ENCODE data around the gene KLHL18. TPM values are rescaled to one million over a fixed set of nuclear protein-coding genes. Genes with fewer than 3 reads are reported as not detected.
"Not testable (repeated sequence)": the region's sequence is repeated elsewhere in the genome, so short reads cannot be mapped to it uniquely, and the experiment has no call there.

The KLHL18 gene
- polyA plus RNA-seq (ENCODE audit: insufficient read length in 4 of 4), result 10 to 100 TPM; 12.7 to 16.5 (median 14.8) TPM

- DNase-seq (ENCODE audit: low read depth in 4 of 4, low spot score in 2 of 4), result peak; percentile 89 to 93 (median 92)
These were observed at the start of gene KLHL18, which contains the start of gene KIF9 for GRCh38 chr3:47282424-47283192. TSS of gene KLHL18 (plus strand) at chr3:47282944. CDS start at chr3:47282966, 22 bp downstream. TSS of gene KIF9 (minus strand) at chr3:47282799. CDS start at chr3:47277374, 5,425 bp downstream.

- no peak for DNase-seq (ENCODE audit: low read depth in 4 of 4, low spot score in 2 of 4)
These were observed 44.7 kb upstream of the KLHL18 start for GRCh38 chr3:47238017-47238416.

GRCh38 chr3:47239929-47240328 is 42.8 kb upstream of the KLHL18 start:
- DNase-seq (ENCODE audit: low read depth in 4 of 4, low spot score in 2 of 4), result no peak

- DNase-seq (ENCODE audit: low read depth in 4 of 4, low spot score in 2 of 4), result no peak
These were observed 39.2 kb upstream of the KLHL18 start for GRCh38 chr3:47243419-47244147.

- DNase-seq (ENCODE audit: low read depth in 4 of 4, low spot score in 2 of 4), result no peak
These were observed 38.1 kb upstream of the KLHL18 start for GRCh38 chr3:47244531-47245100.

- no peak for DNase-seq (ENCODE audit: low read depth in 4 of 4, low spot score in 2 of 4)
These were observed 37.5 kb upstream of the KLHL18 start for GRCh38 chr3:47245271-47245670.

- DNase-seq (ENCODE audit: low read depth in 4 of 4, low spot score in 2 of 4), result no peak
These were observed 35.3 kb upstream of the KLHL18 start for GRCh38 chr3:47247131-47248064.

GRCh38 chr3:47250309-47251060 is 32.3 kb upstream of the KLHL18 start:
- DNase-seq (ENCODE audit: low read depth in 4 of 4, low spot score in 2 of 4), result no peak

- not testable (repeated sequence) for DNase-seq (ENCODE audit: low read depth in 4 of 4, low spot score in 2 of 4)
These were observed 31.7 kb upstream of the KLHL18 start for GRCh38 chr3:47251085-47251484.

- DNase-seq (ENCODE audit: low read depth in 4 of 4, low spot score in 2 of 4), result no peak
These were observed 31.1 kb upstream of the KLHL18 start for GRCh38 chr3:47251689-47252088.

GRCh38 chr3:47256331-47256730 is 26.4 kb upstream of the KLHL18 start:
- not testable (repeated sequence) for DNase-seq (ENCODE audit: low read depth in 4 of 4, low spot score in 2 of 4)

GRCh38 chr3:47259114-47259513 is 23.6 kb upstream of the KLHL18 start:
- no peak for DNase-seq (ENCODE audit: low read depth in 4 of 4, low spot score in 2 of 4)

GRCh38 chr3:47260605-47261004 is 22.1 kb upstream of the KLHL18 start:
- no peak for DNase-seq (ENCODE audit: low read depth in 4 of 4, low spot score in 2 of 4)

GRCh38 chr3:47261301-47261700 is 21.4 kb upstream of the KLHL18 start:
- no peak for DNase-seq (ENCODE audit: low read depth in 4 of 4, low spot score in 2 of 4)

- no peak for DNase-seq (ENCODE audit: low read depth in 4 of 4, low spot score in 2 of 4)
These were observed 17.7 kb upstream of the KLHL18 start for GRCh38 chr3:47265008-47265407.

- DNase-seq (ENCODE audit: low read depth in 4 of 4, low spot score in 2 of 4), result no peak
These were observed 16.9 kb upstream of the KLHL18 start for GRCh38 chr3:47265725-47266428.

- no peak for DNase-seq (ENCODE audit: low read depth in 4 of 4, low spot score in 2 of 4)
These were observed 15.8 kb upstream of the KLHL18 start for GRCh38 chr3:47266709-47267489.

GRCh38 chr3:47267490-47267824 is 15.3 kb upstream of the KLHL18 start:
- no peak for DNase-seq (ENCODE audit: low read depth in 4 of 4, low spot score in 2 of 4)

Data from left renal cortex interstitium (tissue), 4 donors.